ENCODE measurements around the gene TMEM129.

DNA sequence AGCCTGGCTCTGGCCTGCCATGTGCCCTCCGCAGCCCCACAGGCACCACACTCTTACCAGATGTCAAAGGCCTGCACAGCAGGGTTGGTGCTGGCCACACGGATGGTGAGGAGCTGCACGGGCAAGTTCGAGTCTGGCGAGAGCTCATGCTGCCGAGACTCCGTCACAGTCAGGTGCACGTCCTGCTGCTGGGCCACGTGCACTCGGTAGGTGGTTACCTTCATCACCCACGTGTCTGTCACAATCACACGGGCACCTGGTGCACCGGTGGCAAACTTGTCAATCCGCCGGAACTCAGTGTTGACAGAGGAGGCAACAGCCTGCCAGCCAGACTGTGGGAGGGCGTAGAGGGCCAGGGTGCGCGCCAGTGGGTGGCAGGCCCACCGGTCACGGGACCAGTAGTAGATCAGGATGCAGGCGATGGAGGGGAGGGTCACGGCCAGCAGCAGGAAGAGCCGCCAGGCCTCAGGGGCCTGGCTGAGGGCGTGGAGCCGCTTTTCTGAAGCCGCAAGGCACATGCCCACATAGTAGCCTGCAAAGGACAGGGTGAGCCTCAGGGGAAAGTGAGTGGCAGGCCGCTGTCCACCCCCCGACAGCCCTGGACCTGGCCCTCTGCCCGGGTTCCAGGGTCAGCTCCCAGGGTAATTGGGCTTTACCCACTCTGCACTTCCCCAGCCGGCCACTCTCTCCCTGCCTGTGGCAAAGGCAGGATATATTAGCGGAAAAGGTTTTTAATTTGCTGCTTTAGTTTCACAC lies 2.9 kb downstream of the TMEM129 start:
- no peak for TF ChIP-seq POU6F1 (CRISPR knock-in tag; IDR thresholded peaks at IDR 0.05; ENCODE audit: borderline replicate concordance, low read depth)
- TF ChIP-seq ZNF70 (CRISPR knock-in tag; IDR thresholded peaks at IDR 0.05): no peak
- TF ChIP-seq ZNF8 (CRISPR knock-in tag; IDR thresholded peaks at IDR 0.05): no peak
- no peak for TF ChIP-seq GLIS3 (CRISPR knock-in tag; IDR thresholded peaks at IDR 0.05)
- no peak for TF ChIP-seq CSRNP3 (CRISPR knock-in tag; IDR thresholded peaks at IDR 0.05)
- no peak for TF ChIP-seq ZC3H10 (CRISPR knock-in tag; IDR thresholded peaks at IDR 0.05)
- TF ChIP-seq BACH2 (CRISPR knock-in tag; IDR thresholded peaks at IDR 0.05; ENCODE audit: borderline replicate concordance): no peak
- TF ChIP-seq RARB (CRISPR knock-in tag; IDR thresholded peaks at IDR 0.05): no peak
- no peak for TF ChIP-seq PATZ1 (CRISPR knock-in tag; IDR thresholded peaks at IDR 0.05; ENCODE audit: borderline replicate concordance)
- no peak for TF ChIP-seq ESRRG (CRISPR knock-in tag; IDR thresholded peaks at IDR 0.05)
- TF ChIP-seq ISL1 (CRISPR knock-in tag; IDR thresholded peaks at IDR 0.05): no peak
- TF ChIP-seq ARNTL (CRISPR knock-in tag; IDR thresholded peaks at IDR 0.05; ENCODE audit: borderline replicate concordance, low read depth): no peak
- TF ChIP-seq ZFP30 (CRISPR knock-in tag; IDR thresholded peaks at IDR 0.05): no peak
- no peak for TF ChIP-seq TOX (CRISPR knock-in tag; IDR thresholded peaks at IDR 0.05; ENCODE audit: borderline replicate concordance)

Data from SK-N-SH treated with all-trans-retinoic acid at 6 μM for 48 hours (cell line).